AG09319 (cell line): ENCODE measurements around the gene TTC28.
"Not testable (repeated sequence)": the region's sequence is repeated elsewhere in the genome, so short reads cannot be mapped to it uniquely, and the experiment has no call there.

Experiments used
- DNase-seq: peaks from one replicate; pipeline ENCODE4 v3.0.0-alpha.2; 2010; ENCODE audit warnings: low read depth; ENCODE audit errors: extremely low read depth
- TF ChIP-seq, protein P1 (sequence below): IDR thresholded peaks from 2 replicates; pipeline ENCODE4 v1.5.1; 2011; ENCODE audit warnings: low read depth, mild to moderate bottlenecking, inconsistent platforms, low read length, moderate library complexity

The TTC28 gene

DNA sequence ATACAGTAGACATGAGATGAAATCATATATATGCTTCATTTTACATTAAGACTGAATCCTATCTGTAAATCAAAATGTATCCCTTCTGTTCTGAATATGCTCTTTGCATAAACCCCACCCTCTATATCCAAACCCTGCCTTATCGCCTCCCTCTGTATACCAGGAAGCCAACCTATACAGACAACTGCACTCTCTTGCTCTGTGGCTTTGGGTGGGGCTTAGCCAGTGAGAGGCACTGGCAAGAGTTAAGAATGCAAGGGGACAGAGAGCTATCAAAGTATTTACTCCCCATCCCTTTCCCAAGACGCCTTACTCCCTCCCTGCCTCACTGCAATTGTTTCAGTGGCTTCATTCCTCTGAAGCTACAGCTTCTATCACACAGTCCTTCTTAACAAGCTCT lies 309.8 kb downstream of the TTC28 start:
- TF ChIP-seq, protein P1, sequence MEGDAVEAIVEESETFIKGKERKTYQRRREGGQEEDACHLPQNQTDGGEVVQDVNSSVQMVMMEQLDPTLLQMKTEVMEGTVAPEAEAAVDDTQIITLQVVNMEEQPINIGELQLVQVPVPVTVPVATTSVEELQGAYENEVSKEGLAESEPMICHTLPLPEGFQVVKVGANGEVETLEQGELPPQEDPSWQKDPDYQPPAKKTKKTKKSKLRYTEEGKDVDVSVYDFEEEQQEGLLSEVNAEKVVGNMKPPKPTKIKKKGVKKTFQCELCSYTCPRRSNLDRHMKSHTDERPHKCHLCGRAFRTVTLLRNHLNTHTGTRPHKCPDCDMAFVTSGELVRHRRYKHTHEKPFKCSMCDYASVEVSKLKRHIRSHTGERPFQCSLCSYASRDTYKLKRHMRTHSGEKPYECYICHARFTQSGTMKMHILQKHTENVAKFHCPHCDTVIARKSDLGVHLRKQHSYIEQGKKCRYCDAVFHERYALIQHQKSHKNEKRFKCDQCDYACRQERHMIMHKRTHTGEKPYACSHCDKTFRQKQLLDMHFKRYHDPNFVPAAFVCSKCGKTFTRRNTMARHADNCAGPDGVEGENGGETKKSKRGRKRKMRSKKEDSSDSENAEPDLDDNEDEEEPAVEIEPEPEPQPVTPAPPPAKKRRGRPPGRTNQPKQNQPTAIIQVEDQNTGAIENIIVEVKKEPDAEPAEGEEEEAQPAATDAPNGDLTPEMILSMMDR, result no peak
- DNase-seq, result no peak

DNA sequence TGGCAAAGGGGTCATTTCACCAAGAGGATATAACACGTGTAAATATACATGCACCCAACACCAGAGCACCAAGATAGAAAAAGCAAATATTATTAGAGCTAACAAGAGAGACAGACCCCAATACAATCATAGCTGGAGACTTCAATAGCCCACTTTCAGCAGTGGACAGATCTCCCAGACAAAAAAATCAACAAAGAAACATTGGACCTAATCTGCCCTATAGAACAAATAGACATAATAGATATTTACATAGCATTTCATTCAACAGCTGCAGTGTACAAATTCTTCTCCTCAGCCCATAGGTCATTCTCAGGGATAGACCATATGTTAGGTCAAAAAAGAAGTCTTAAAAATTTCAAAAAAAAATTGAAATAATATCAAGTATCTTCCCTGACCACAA lies 312.8 kb downstream of the TTC28 start:
- TF ChIP-seq, protein P1, result no peak
- DNase-seq, result no peak

DNA sequence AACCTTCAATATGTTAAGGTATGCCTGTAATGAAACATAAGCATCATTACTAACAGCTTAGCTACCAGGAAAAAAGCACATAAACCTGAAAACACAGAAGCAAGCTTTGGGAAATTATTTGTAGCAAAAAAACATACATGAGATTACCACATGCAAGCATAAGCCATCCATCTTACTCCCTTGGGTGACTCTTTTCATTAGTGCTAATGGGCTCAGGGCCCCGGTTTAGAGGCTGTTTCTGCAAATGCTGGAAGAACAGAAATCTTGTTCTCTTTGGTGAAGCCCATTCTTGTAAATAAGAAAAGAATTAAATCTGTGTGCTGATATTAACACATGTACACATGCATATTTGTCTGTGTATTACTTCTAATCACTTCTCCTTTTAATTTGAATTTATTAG lies 314.3 kb downstream of the TTC28 start:
- no peak for DNase-seq
- TF ChIP-seq, protein P1, result no peak

DNA sequence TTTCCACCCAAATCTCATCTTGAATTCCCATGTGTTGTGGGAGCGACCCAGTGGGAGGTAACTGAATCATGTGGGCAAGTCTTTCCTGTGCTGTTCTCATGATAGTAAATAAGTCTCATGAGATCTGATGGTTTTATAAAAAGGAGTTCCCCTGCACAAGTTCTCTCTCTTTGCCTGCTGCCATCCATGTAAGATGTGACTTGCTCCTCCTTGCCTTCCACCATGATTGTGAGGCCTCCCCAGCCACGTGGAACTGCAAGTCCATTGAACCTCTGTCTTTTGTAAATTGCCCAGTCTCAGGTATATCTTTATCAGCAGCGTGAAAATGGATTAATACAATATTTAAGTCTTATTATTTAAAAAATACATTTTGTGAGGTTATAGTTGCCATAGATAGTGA lies 315.5 kb downstream of the TTC28 start:
- not testable (repeated sequence) for DNase-seq

DNA sequence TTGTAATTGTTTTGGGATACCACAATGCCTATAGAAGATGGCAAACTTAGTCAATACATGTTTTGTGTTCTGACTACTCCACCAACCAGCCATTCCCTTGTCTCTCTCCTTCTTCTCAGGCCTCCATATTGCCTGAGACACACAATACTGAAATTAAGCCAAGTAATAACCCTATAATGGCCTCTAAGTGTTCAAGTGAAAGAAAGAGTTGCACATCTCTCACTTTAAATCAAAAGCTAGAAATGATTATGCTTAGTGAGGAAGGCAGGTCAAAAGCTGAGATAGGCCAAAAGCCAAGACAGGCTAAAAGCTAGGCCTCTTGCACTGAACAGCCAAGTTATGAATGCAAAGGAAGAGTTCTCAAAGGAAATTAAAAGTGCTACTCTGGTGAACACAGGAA lies 318.7 kb downstream of the TTC28 start:
- TF ChIP-seq, protein P1, result no peak
- DNase-seq, result no peak

DNA sequence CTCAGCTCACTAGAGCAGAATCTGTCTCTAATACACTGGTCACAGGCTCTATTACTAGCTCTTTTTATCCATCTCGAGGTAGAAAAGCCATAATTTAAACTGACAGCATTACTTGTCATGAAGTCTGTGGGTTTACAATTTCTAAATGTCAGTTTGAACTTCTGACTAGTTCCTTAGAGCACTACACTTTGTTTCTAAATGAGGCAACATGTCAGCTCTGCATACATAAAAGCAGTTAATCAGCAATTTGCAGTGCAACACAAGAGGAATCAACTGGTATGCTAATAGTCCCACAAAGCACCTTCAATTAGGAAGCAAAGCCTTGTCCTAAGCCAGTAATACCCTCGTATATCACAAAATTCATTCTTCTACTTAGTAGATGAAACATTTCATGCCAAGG lies 321.3 kb downstream of the TTC28 start:
- DNase-seq, result no peak
- TF ChIP-seq, protein P1, result no peak

DNA sequence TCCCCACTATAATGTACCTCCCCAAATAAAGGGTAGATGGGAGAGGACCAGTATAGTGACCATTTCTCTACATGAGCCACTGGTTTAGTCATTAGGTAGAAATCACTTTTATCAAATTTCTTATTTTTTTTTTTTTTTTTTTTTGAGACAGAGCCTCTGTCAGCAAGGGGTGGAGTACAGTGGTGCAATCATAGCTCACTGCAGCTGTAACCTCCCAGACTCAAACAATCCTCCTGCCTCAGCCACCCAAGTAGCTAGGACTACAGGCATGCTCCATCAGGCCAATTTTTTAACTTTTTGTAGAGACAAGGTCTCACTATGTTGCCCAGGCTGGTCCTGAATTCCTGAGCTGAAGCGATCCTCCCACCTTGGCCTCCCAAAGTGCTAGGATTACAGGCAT lies 322.4 kb downstream of the TTC28 start:
- no peak for DNase-seq
- TF ChIP-seq, protein P1, result no peak

DNA sequence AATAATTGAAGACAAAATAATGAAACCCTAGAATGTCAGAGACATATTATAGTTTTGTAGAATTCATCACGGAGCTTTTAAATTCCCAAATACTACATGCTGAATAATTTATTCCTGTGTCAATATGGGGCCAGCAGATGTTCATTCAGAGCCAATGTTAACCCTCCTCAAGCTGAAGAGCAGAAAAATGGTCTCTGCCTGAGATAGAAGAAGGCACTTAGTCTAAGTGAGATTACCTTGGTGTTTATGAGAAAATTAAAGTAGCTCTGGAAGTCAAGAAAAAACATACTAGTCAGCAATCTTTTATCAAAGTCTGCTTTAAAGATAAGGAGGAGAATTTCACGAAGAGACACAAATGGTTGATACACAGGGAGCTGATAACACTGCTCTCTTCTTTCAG lies 328.2 kb downstream of the TTC28 start:
- no peak for DNase-seq
- TF ChIP-seq, protein P1, result no peak
